ENCODE measurements around the gene TBC1D22A. TPM values are rescaled to one million over a fixed set of nuclear protein-coding genes. Genes with fewer than 3 reads are reported as not detected.
A peak's percentile ranks its signal among the peaks of the same experiment; 100 is the strongest.

TBC1D22A gene
- total and polyA plus RNA-seq, 9 donors = 12.5 to 25.6 (median 18.5) TPM

- Histone ChIP-seq H3K27ac (no peak overlapping the region), H3K4me3 (no peak overlapping the region), H3K27me3 (no peaks in the 10 kb centered on the region), H3K9me3 (no peaks in the 10 kb centered on the region), H3K4me1 (ENCODE audit: insufficient read depth) (peaks cover 17% of the 10 kb centered on the region), H3K36me3 (no peaks in the 10 kb centered on the region)
- intact Hi-C loops (cut with DNase I) = no loop called here
- DNase-seq = no peak
- no peak for TF ChIP-seq CTCF (IDR thresholded peaks at IDR 0.05)
- TF ChIP-seq EP300 (IDR thresholded peaks at IDR 0.05) = no peak
- 90 to 95% (median 92%) methylated on average over 2 of the region's 2 CpGs for WGBS, 3 donors
These were observed 337.6 kb downstream of the TBC1D22A start for GRCh38 chr22:47100019-47100418.

GRCh38 chr22:47100646-47101200, 338.3 kb downstream of the TBC1D22A start:
- TF ChIP-seq POLR2A (IDR thresholded peaks at IDR 0.05) (no peak), EP300 (IDR thresholded peaks at IDR 0.05) (no peak), CTCF (IDR thresholded peaks at IDR 0.05) (no peak)
- intact Hi-C loops (cut with DNase I) = no loop called here
- no peak overlapping the region for H3K4me3 ChIP-seq
- H3K4me1 ChIP-seq (ENCODE audit: insufficient read depth) = peaks cover 14% of the 10 kb centered on the region
- WGBS, 3 donors = 90 to 93% (median 92%) methylated on average over 15 of the region's 15 CpGs
- no peaks in the 10 kb centered on the region for H3K36me3 ChIP-seq
- DNase-seq = no peak
- no peaks in the 10 kb centered on the region for H3K9me3 ChIP-seq
- H3K27ac ChIP-seq = no peak overlapping the region
- no peaks in the 10 kb centered on the region for H3K27me3 ChIP-seq

GRCh38 chr22:47101321-47101885, 339.0 kb downstream of the TBC1D22A start:
- 92 to 94% (median 93%) methylated on average over 16 of the region's 16 CpGs for WGBS, 3 donors
- H3K36me3 ChIP-seq = no peaks in the 10 kb centered on the region
- H3K27me3 ChIP-seq = no peaks in the 10 kb centered on the region
- intact Hi-C loops (cut with DNase I) = no loop called here
- H3K4me1 ChIP-seq (ENCODE audit: insufficient read depth) = peaks cover 13% of the 10 kb centered on the region
- no peak overlapping the region for H3K27ac ChIP-seq
- H3K4me3 ChIP-seq = no peak overlapping the region
- no peak for TF ChIP-seq CTCF (IDR thresholded peaks at IDR 0.05)
- TF ChIP-seq EP300 (IDR thresholded peaks at IDR 0.05) = no peak
- no peak for TF ChIP-seq POLR2A (IDR thresholded peaks at IDR 0.05)
- no peaks in the 10 kb centered on the region for H3K9me3 ChIP-seq
- no peak for DNase-seq

GRCh38 chr22:47102081-47102480, 339.6 kb downstream of the TBC1D22A start:
- H3K4me3 ChIP-seq = no peak overlapping the region
- peak in 1 of 5 donors; percentile 24 for DNase-seq
- H3K9me3 ChIP-seq = no peaks in the 10 kb centered on the region
- no peak overlapping the region for H3K27ac ChIP-seq
- no peaks in the 10 kb centered on the region for H3K36me3 ChIP-seq
- TF ChIP-seq EP300 (IDR thresholded peaks at IDR 0.05) = no peak
- no peak for TF ChIP-seq CTCF (IDR thresholded peaks at IDR 0.05)
- no peak for TF ChIP-seq POLR2A (IDR thresholded peaks at IDR 0.05)
- H3K4me1 ChIP-seq (ENCODE audit: insufficient read depth) = peaks cover 10% of the 10 kb centered on the region
- WGBS, 3 donors = 91 to 95% (median 92%) methylated on average over 12 of the region's 12 CpGs
- H3K27me3 ChIP-seq = no peaks in the 10 kb centered on the region
- intact Hi-C loops (cut with DNase I) = no loop called here

Measured in ovary (tissue), 9 donors.